H9 (cell line): ENCODE measurements around the gene ST6GAL2. TPM values are rescaled to one million over a fixed set of nuclear protein-coding genes. Genes with fewer than 3 reads are reported as not detected.

Source experiments
- DNase-seq: peaks from one replicate; pipeline ENCODE4 v3.0.0-alpha.2; 2017
- H2AFZ ChIP-seq: one replicate; pipeline ENCODE4 v1.6.1; 2013; ENCODE audit warnings: mild to moderate bottlenecking, low read length, control low read depth, moderate library complexity
- H2AK5ac ChIP-seq: 2 replicates; pipeline ENCODE4 v1.6.1; 2013; ENCODE audit warnings: low read length, control low read depth, mixed read lengths; ENCODE audit not compliant: insufficient read length
- H2BK120ac ChIP-seq: one replicate; pipeline ENCODE4 v1.6.1; 2013; ENCODE audit warnings: low read depth, mild to moderate bottlenecking, low read length, control low read depth, inconsistent platforms; ENCODE audit not compliant: poor library complexity, severe bottlenecking
- H2BK12ac ChIP-seq: 2 replicates; pipeline ENCODE4 v1.6.1; 2013; ENCODE audit warnings: low read length, control low read depth, mixed read lengths, low read depth; ENCODE audit not compliant: insufficient read length
- H2BK15ac ChIP-seq: 2 replicates; pipeline ENCODE4 v1.6.1; 2013; ENCODE audit warnings: low read depth, low read length, control low read depth
- H2BK20ac ChIP-seq: one replicate; pipeline ENCODE4 v1.6.1; 2013; ENCODE audit warnings: low read depth, mild to moderate bottlenecking, low read length, control low read depth, inconsistent platforms; ENCODE audit not compliant: poor library complexity, severe bottlenecking
- H2BK5ac ChIP-seq: 2 replicates; pipeline ENCODE4 v1.6.1; 2013; ENCODE audit warnings: low read length, control low read depth, mixed read lengths; ENCODE audit not compliant: insufficient read length
- H3K14ac ChIP-seq: 2 replicates; pipeline ENCODE4 v1.6.1; 2013; ENCODE audit warnings: low read length, control low read depth; ENCODE audit not compliant: insufficient read depth
- H3K18ac ChIP-seq: 2 replicates; pipeline ENCODE4 v1.6.1; 2013; ENCODE audit warnings: low read depth, mild to moderate bottlenecking, mixed read lengths, low read length, control low read depth; ENCODE audit not compliant: insufficient read length
- H3K23ac ChIP-seq: 2 replicates; pipeline ENCODE4 v1.6.1; 2013; ENCODE audit warnings: low read length, control low read depth, mixed read lengths, low read depth; ENCODE audit not compliant: insufficient read length
- H3K23me2 ChIP-seq: 2 replicates; pipeline ENCODE4 v1.6.1; 2013; ENCODE audit warnings: low read depth, mild to moderate bottlenecking, mixed read lengths, low read length, control low read depth; ENCODE audit not compliant: insufficient read length, poor library complexity, severe bottlenecking
- H3K27ac ChIP-seq: 2 replicates; pipeline ENCODE4 v1.5.1; 2013; ENCODE audit warnings: low read length, control low read depth, mixed read lengths, low read depth; ENCODE audit not compliant: insufficient read length
- H3K27me3 ChIP-seq: 2 replicates; pipeline ENCODE4 v1.6.1; 2013; ENCODE audit warnings: low read length, control low read depth, inconsistent platforms; ENCODE audit not compliant: insufficient read depth
- H3K4ac ChIP-seq: 2 replicates; pipeline ENCODE4 v1.6.1; 2013; ENCODE audit warnings: low read depth, mild to moderate bottlenecking, control low read depth, inconsistent platforms, low read length, moderate library complexity
- H3K4me1 ChIP-seq: 2 replicates; pipeline ENCODE4 v1.6.1; 2013; ENCODE audit warnings: low read length, control low read depth, inconsistent platforms; ENCODE audit not compliant: insufficient read depth
- H3K4me2 ChIP-seq: 2 replicates; pipeline ENCODE4 v1.6.1; 2013; ENCODE audit warnings: low read length, control low read depth, mixed read lengths; ENCODE audit not compliant: insufficient read length, insufficient read depth
- H3K56ac ChIP-seq: 2 replicates; pipeline ENCODE4 v1.6.1; 2013; ENCODE audit warnings: low read depth, mild to moderate bottlenecking, mixed read lengths, low read length, control low read depth; ENCODE audit not compliant: insufficient read length
- H3K79me1 ChIP-seq: 2 replicates; pipeline ENCODE4 v1.6.1; 2013; ENCODE audit warnings: low read depth, mild to moderate bottlenecking, moderate library complexity, low read length, control low read depth, inconsistent platforms; ENCODE audit not compliant: insufficient read depth, poor library complexity, severe bottlenecking
- H3K79me2 ChIP-seq: 2 replicates; pipeline ENCODE4 v1.6.1; 2013; ENCODE audit warnings: low read length, control low read depth, inconsistent platforms; ENCODE audit not compliant: insufficient read depth
- H3K9ac ChIP-seq: 2 replicates; pipeline ENCODE4 v1.6.1; 2013; ENCODE audit warnings: low read length, control low read depth, mixed read lengths; ENCODE audit not compliant: insufficient read length; ENCODE audit errors: extremely low read depth
- H3K9me3 ChIP-seq: one replicate; pipeline ENCODE4 v1.6.1; 2013; ENCODE audit warnings: low read depth, low read length, inconsistent platforms; ENCODE audit not compliant: control insufficient read depth
- H3T11ph ChIP-seq: one replicate; pipeline ENCODE4 v1.6.1; 2013; ENCODE audit warnings: mild to moderate bottlenecking, low read length, control low read depth, inconsistent platforms
- H4K20me1 ChIP-seq: one replicate; pipeline ENCODE4 v1.6.1; 2013; ENCODE audit not compliant: control insufficient read depth, insufficient read length, insufficient read depth
- H4K5ac ChIP-seq: 2 replicates; pipeline ENCODE4 v1.6.1; 2013; ENCODE audit warnings: low read depth, mild to moderate bottlenecking, mixed read lengths, low read length, control low read depth; ENCODE audit not compliant: insufficient read length
- H4K8ac ChIP-seq: replicated peaks from 2 replicates; pipeline ENCODE4 v1.6.1; 2013; ENCODE audit warnings: low read length, control low read depth, mixed read lengths, low read depth; ENCODE audit not compliant: insufficient read length
- H4K91ac ChIP-seq: 2 replicates; pipeline ENCODE4 v1.6.1; 2013; ENCODE audit warnings: low read depth, mild to moderate bottlenecking, moderate library complexity, mixed read lengths, low read length, control low read depth; ENCODE audit not compliant: insufficient read length
- H3K27ac Mint-ChIP-seq, 3 experiments: 2 replicates in 2 of 3; 3 replicates in 1 of 3; pipeline ENCODE4 v1.8.0; 2020 to 2021; ENCODE audit warnings: mixed read lengths in 3 of 3, mild to moderate bottlenecking in 1 of 3, moderate library complexity in 1 of 3
- H3K27me3 Mint-ChIP-seq: 2 replicates; pipeline ENCODE4 v1.8.0; 2021; ENCODE audit warnings: low read depth, mild to moderate bottlenecking, moderate library complexity, mixed read lengths
- H3K36me3 Mint-ChIP-seq, 3 experiments: 2 replicates in 2 of 3; 3 replicates in 1 of 3; pipeline ENCODE4 v1.8.0; 2020 to 2021; ENCODE audit warnings: low read depth in 3 of 3, mixed read lengths in 3 of 3; ENCODE audit not compliant: insufficient read depth in 1 of 3
- H3K4me1 Mint-ChIP-seq, 2 experiments: 2 replicates each; pipeline ENCODE4 v1.8.0; 2020; ENCODE audit warnings: mixed read lengths in 2 of 2
- H3K4me3 Mint-ChIP-seq, 2 experiments: 2 replicates in 1 of 2; 3 replicates in 1 of 2; pipeline ENCODE4 v1.8.0; 2020 to 2021; ENCODE audit warnings: mild to moderate bottlenecking in 2 of 2, mixed read lengths in 2 of 2, moderate library complexity in 1 of 2
- H3K9me3 Mint-ChIP-seq, 2 experiments: 2 replicates in 1 of 2; 3 replicates in 1 of 2; pipeline ENCODE4 v1.8.0; 2020; ENCODE audit warnings: mild to moderate bottlenecking in 2 of 2, mixed read lengths in 2 of 2, moderate library complexity in 1 of 2
- WGBS: extraction: QIAGEN DNeasy Blood & Tissue Kit; methylation state at CpG from one replicate; pipeline ENCODE4 v1.1.7; 2013; ENCODE audit warnings: missing lambda C conversion rate, low lambda C conversion rate, mixed read lengths; ENCODE audit not compliant: insufficient read length; ENCODE audit errors: extremely low coverage; 5-methylcytosine and 5-hydroxymethylcytosine counted together
- total RNA-seq: library from RNA; stranded (reverse); gene quantifications from 2 replicates; pipeline ENCODE4 v1.2.1, GENCODE V29; 2021
- TF ChIP-seq, protein P1 (sequence below): fragments of 200-600 bp; sonication (generic); conservative IDR thresholded peaks from 3 replicates; pipeline ENCODE4 v1.8.0; 2021; ENCODE audit warnings: antibody characterized with exemption, mild to moderate bottlenecking

Gene ST6GAL2
- total RNA-seq, 1 experiment from 2014 or later: 7.6 TPM

DNA sequence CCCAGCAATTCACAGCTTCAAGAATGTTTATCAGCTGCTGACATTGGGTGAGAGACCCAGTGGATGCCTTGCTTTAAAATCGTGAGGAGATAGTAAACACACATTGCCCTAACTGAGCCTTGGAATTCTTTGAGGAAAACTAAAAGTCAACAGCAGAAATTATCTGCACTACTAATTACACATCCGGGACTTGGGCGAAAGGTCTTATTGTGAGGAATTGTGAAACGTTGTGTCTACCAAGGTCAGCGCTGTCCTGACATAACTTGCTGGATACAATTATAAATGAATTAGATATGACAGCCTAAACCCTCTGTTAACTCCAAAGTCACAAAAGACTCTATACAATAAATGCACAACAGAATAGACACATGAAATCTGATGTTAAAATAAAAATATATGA is 121.4 kb downstream of the ST6GAL2 start:
- no peak overlapping the region for H3K27ac Mint-ChIP-seq
- WGBS: no CpG with 5 or more reads among the region's 5 CpGs

More for the DNA sequence above, 121.4 kb downstream of the ST6GAL2 start:
- Mint-ChIP-seq H3K36me3 (peaks cover 0 to 3% (median 0%) of the 10 kb centered on the region in 3 experiments; a peak in 2 of 7 replicates), H3K4me3 (no peak overlapping the region), H3K9me3 (peaks cover 0 to 11% of the 10 kb centered on the region in 2 experiments; a peak in 3 of 5 replicates), H3K27me3 (no peaks in the 10 kb centered on the region; the same call in 1 of the 2 replicates), H3K4me1 (peaks cover 28 to 31% of the 10 kb centered on the region in 2 experiments)
- Histone ChIP-seq H3K23ac (no peak overlapping the region), H4K5ac (no peak overlapping the region), H2BK5ac (no peak overlapping the region), H2BK120ac (no peak overlapping the region), H3K9me3 (no peaks in the 10 kb centered on the region), H3K18ac (no peak overlapping the region), H3K27me3 (no peaks in the 10 kb centered on the region), H2BK15ac (no peak overlapping the region), H3T11ph (no peak overlapping the region), H4K91ac (no peak overlapping the region), H3K4ac (no peak overlapping the region), H3K9ac (no peak overlapping the region), H3K56ac (no peak overlapping the region), H2BK20ac (no peak overlapping the region), H3K27ac (no peak overlapping the region), H3K4me2 (no peak overlapping the region), H2AFZ (no peak overlapping the region), H3K23me2 (no peaks in the 10 kb centered on the region), H3K14ac (no peak overlapping the region), H4K20me1 (no peaks in the 10 kb centered on the region), H2BK12ac (no peak overlapping the region), H3K79me1 (no peaks in the 10 kb centered on the region), H3K79me2 (no peaks in the 10 kb centered on the region), H4K8ac (no peak overlapping the region), H2AK5ac (no peak overlapping the region), H3K4me1 (peaks cover 6% of the 10 kb centered on the region; the same call in 1 of the 2 replicates)
- TF ChIP-seq, protein P1, sequence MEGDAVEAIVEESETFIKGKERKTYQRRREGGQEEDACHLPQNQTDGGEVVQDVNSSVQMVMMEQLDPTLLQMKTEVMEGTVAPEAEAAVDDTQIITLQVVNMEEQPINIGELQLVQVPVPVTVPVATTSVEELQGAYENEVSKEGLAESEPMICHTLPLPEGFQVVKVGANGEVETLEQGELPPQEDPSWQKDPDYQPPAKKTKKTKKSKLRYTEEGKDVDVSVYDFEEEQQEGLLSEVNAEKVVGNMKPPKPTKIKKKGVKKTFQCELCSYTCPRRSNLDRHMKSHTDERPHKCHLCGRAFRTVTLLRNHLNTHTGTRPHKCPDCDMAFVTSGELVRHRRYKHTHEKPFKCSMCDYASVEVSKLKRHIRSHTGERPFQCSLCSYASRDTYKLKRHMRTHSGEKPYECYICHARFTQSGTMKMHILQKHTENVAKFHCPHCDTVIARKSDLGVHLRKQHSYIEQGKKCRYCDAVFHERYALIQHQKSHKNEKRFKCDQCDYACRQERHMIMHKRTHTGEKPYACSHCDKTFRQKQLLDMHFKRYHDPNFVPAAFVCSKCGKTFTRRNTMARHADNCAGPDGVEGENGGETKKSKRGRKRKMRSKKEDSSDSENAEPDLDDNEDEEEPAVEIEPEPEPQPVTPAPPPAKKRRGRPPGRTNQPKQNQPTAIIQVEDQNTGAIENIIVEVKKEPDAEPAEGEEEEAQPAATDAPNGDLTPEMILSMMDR: no peak
- DNase-seq: no peak
